ENCODE results near the gene OR13J1.
"Not testable (repeated sequence)": the region's sequence is repeated elsewhere in the genome, so short reads cannot be mapped to it uniquely, and the experiment has no call there.

The OR13J1 gene

GRCh38 chr9:35905912-35906679 lies 35.9 kb upstream of the OR13J1 start, which contains the start of gene HRCT1:
TSS of gene HRCT1 (plus strand) at chr9:35906202. CDS start at chr9:35906288, 86 bp downstream.
- H3K4me3 ChIP-seq (ENCODE audit: low read length) = no peak within 1 kb of the TSS

GRCh38 chr9:35905051-35905781 lies 35.0 kb upstream of the OR13J1 start:
- no peak for DNase-seq (ENCODE audit: low read depth, low spot score)
- no peak overlapping the region for H3K4me3 ChIP-seq (ENCODE audit: low read length)

More at GRCh38 chr9:35905912-35906679, 35.9 kb upstream of the OR13J1 start, which contains the start of gene HRCT1:
- no peak for DNase-seq (ENCODE audit: low read depth, low spot score)

GRCh38 chr9:35904338-35904737 lies 34.1 kb upstream of the OR13J1 start:
- no peak overlapping the region for H3K4me3 ChIP-seq (ENCODE audit: low read length)
- DNase-seq (ENCODE audit: low read depth, low spot score) = no peak

- DNase-seq (ENCODE audit: low read depth, low spot score) = peak; percentile 65
Observed at GRCh38 chr9:35903049-35903448, 32.8 kb upstream of the OR13J1 start.

GRCh38 chr9:35899021-35899420 lies 28.8 kb upstream of the OR13J1 start:
- no peak overlapping the region for H3K4me3 ChIP-seq (ENCODE audit: low read length)
- no peak for DNase-seq (ENCODE audit: low read depth, low spot score)

More at GRCh38 chr9:35903049-35903448, 32.8 kb upstream of the OR13J1 start:
- no peak overlapping the region for H3K4me3 ChIP-seq (ENCODE audit: low read length)

GRCh38 chr9:35898337-35898736 lies 28.1 kb upstream of the OR13J1 start:
- H3K4me3 ChIP-seq (ENCODE audit: low read length) = no peak overlapping the region
- no peak for DNase-seq (ENCODE audit: low read depth, low spot score)

- H3K4me3 ChIP-seq (ENCODE audit: low read length); DNase-seq (ENCODE audit: low read depth, low spot score): not testable (repeated sequence)
Observed at GRCh38 chr9:35897376-35898099, 27.3 kb upstream of the OR13J1 start.

GRCh38 chr9:35896570-35896969 lies 26.4 kb upstream of the OR13J1 start:
- H3K4me3 ChIP-seq (ENCODE audit: low read length) = no peak overlapping the region
- no peak for DNase-seq (ENCODE audit: low read depth, low spot score)

- no peak for DNase-seq (ENCODE audit: low read depth, low spot score)
- no peak overlapping the region for H3K4me3 ChIP-seq (ENCODE audit: low read length)
Observed at GRCh38 chr9:35892051-35892450, 21.9 kb upstream of the OR13J1 start.

GRCh38 chr9:35891646-35892045 lies 21.4 kb upstream of the OR13J1 start:
- H3K4me3 ChIP-seq (ENCODE audit: low read length) = no peak overlapping the region
- no peak for DNase-seq (ENCODE audit: low read depth, low spot score)

GRCh38 chr9:35884908-35885307 lies 14.7 kb upstream of the OR13J1 start:
- DNase-seq (ENCODE audit: low read depth, low spot score); H3K4me3 ChIP-seq (ENCODE audit: low read length): not testable (repeated sequence)

- no peak overlapping the region for H3K4me3 ChIP-seq (ENCODE audit: low read length)
Observed at GRCh38 chr9:35882996-35883395, 12.8 kb upstream of the OR13J1 start.

GRCh38 chr9:35882263-35882848 lies 12.2 kb upstream of the OR13J1 start:
- peak; percentile 40 for DNase-seq (ENCODE audit: low read depth, low spot score)
- H3K4me3 ChIP-seq (ENCODE audit: low read length) = no peak overlapping the region

More at GRCh38 chr9:35882996-35883395, 12.8 kb upstream of the OR13J1 start:
- no peak for DNase-seq (ENCODE audit: low read depth, low spot score)

GRCh38 chr9:35872505-35872904 lies 2.3 kb upstream of the OR13J1 start:
- no peak overlapping the region for H3K4me3 ChIP-seq (ENCODE audit: low read length)
- no peak for DNase-seq (ENCODE audit: low read depth, low spot score)

GRCh38 chr9:35871545-35871944 lies 1.3 kb upstream of the OR13J1 start:
- DNase-seq (ENCODE audit: low read depth, low spot score) = no peak
- H3K4me3 ChIP-seq (ENCODE audit: low read length) = no peak overlapping the region

- no peak overlapping the region for H3K4me3 ChIP-seq (ENCODE audit: low read length)
- no peak for DNase-seq (ENCODE audit: low read depth, low spot score)
Observed at GRCh38 chr9:35869621-35870216, 482 bp downstream of the OR13J1 start.

- H3K4me3 ChIP-seq (ENCODE audit: low read length) = no peak overlapping the region
- no peak for DNase-seq (ENCODE audit: low read depth, low spot score)
Observed at GRCh38 chr9:35868933-35869332, 1.3 kb downstream of the OR13J1 start.

- DNase-seq (ENCODE audit: low read depth, low spot score) = no peak
- no peak overlapping the region for H3K4me3 ChIP-seq (ENCODE audit: low read length)
Observed at GRCh38 chr9:35867538-35867937, 2.7 kb downstream of the OR13J1 start.

- DNase-seq (ENCODE audit: low read depth, low spot score) = no peak
- H3K4me3 ChIP-seq (ENCODE audit: low read length) = no peak overlapping the region
Observed at GRCh38 chr9:35864695-35865255, 5.4 kb downstream of the OR13J1 start.
